ENCODE data around the gene COA1.

- no peak for TF ChIP-seq CTCF (IDR thresholded peaks at IDR 0.05)
- no peak for TF ChIP-seq POLR2A (IDR thresholded peaks at IDR 0.05)
Measured at GRCh38 chr7:43645699-43646226, 83.6 kb downstream of the COA1 start.

Measured in lower leg skin (tissue), 3 donors.